ENCODE results near the gene RTP3.

Gene RTP3

GRCh38 chr3:46517016-46517783, 19.4 kb downstream of the RTP3 start:
- no peak for TF ChIP-seq TEAD4 (IDR thresholded peaks at IDR 0.05)
- no peak for TF ChIP-seq EGR1 (IDR thresholded peaks at IDR 0.05)
- no peak for TF ChIP-seq FOXM1 (IDR thresholded peaks at IDR 0.05; ENCODE audit: borderline replicate concordance, low read depth)
- TF ChIP-seq EP300 (IDR thresholded peaks at IDR 0.05; ENCODE audit: borderline replicate concordance), result no peak

GRCh38 chr3:46517784-46518181, 20.0 kb downstream of the RTP3 start:
- no peak for TF ChIP-seq ZBTB7A (IDR thresholded peaks at IDR 0.05; ENCODE audit: low read depth)
- no peak for TF ChIP-seq RAD21 (IDR thresholded peaks at IDR 0.05; ENCODE audit: low read depth)
- no peak for TF ChIP-seq YY1 (IDR thresholded peaks at IDR 0.05; ENCODE audit: low read depth)
- TF ChIP-seq, protein P1, sequence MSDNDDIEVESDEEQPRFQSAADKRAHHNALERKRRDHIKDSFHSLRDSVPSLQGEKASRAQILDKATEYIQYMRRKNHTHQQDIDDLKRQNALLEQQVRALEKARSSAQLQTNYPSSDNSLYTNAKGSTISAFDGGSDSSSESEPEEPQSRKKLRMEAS (IDR thresholded peaks at IDR 0.05), result no peak
- TF ChIP-seq CEBPB (IDR thresholded peaks at IDR 0.05), result no peak
- TF ChIP-seq, protein P2, sequence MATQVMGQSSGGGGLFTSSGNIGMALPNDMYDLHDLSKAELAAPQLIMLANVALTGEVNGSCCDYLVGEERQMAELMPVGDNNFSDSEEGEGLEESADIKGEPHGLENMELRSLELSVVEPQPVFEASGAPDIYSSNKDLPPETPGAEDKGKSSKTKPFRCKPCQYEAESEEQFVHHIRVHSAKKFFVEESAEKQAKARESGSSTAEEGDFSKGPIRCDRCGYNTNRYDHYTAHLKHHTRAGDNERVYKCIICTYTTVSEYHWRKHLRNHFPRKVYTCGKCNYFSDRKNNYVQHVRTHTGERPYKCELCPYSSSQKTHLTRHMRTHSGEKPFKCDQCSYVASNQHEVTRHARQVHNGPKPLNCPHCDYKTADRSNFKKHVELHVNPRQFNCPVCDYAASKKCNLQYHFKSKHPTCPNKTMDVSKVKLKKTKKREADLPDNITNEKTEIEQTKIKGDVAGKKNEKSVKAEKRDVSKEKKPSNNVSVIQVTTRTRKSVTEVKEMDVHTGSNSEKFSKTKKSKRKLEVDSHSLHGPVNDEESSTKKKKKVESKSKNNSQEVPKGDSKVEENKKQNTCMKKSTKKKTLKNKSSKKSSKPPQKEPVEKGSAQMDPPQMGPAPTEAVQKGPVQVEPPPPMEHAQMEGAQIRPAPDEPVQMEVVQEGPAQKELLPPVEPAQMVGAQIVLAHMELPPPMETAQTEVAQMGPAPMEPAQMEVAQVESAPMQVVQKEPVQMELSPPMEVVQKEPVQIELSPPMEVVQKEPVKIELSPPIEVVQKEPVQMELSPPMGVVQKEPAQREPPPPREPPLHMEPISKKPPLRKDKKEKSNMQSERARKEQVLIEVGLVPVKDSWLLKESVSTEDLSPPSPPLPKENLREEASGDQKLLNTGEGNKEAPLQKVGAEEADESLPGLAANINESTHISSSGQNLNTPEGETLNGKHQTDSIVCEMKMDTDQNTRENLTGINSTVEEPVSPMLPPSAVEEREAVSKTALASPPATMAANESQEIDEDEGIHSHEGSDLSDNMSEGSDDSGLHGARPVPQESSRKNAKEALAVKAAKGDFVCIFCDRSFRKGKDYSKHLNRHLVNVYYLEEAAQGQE (IDR thresholded peaks at IDR 0.05; ENCODE audit: low read depth), result no peak
- no peak for TF ChIP-seq TCF12 (IDR thresholded peaks at IDR 0.05; ENCODE audit: low read depth)
- TF ChIP-seq EP300 (IDR thresholded peaks at IDR 0.05; ENCODE audit: borderline replicate concordance), result no peak
- no peak for TF ChIP-seq FOXM1 (IDR thresholded peaks at IDR 0.05; ENCODE audit: borderline replicate concordance, low read depth)
- no peak for TF ChIP-seq TEAD4 (IDR thresholded peaks at IDR 0.05)
- TF ChIP-seq TAF1 (IDR thresholded peaks at IDR 0.05; ENCODE audit: low read depth), result no peak
- no peak for TF ChIP-seq NFIC (IDR thresholded peaks at IDR 0.05)
- TF ChIP-seq EGR1 (IDR thresholded peaks at IDR 0.05), result no peak

DNA sequence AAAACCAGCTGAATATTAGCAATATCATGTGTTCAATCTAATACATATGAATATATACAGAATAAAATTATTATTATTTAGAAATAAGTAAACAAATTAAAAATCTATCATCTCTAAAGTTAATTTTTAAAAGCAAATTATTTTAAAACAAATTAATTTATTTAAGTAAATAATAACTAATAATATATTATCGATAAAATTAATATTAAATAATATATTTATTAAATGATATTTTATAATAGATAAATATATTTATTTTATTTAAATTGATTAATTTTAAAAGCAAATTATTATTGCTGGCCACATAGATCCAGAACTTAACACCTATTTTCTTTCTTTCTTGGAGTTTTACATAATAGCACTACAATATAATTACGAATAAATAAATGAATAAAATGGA, 22.2 kb downstream of the RTP3 start:
- TF ChIP-seq TCF12 (IDR thresholded peaks at IDR 0.05; ENCODE audit: low read depth) (no peak), TAF1 (IDR thresholded peaks at IDR 0.05; ENCODE audit: low read depth) (no peak), TEAD4 (IDR thresholded peaks at IDR 0.05) (no peak), CEBPB (IDR thresholded peaks at IDR 0.05) (no peak), CREB1 (IDR thresholded peaks at IDR 0.05; ENCODE audit: low read depth) (no peak), NFIC (IDR thresholded peaks at IDR 0.05) (no peak), FOXM1 (IDR thresholded peaks at IDR 0.05; ENCODE audit: borderline replicate concordance, low read depth) (no peak), ZBTB7A (IDR thresholded peaks at IDR 0.05; ENCODE audit: low read depth) (no peak), EGR1 (IDR thresholded peaks at IDR 0.05) (no peak)
- TF ChIP-seq, protein P2 (IDR thresholded peaks at IDR 0.05; ENCODE audit: low read depth), result no peak

DNA sequence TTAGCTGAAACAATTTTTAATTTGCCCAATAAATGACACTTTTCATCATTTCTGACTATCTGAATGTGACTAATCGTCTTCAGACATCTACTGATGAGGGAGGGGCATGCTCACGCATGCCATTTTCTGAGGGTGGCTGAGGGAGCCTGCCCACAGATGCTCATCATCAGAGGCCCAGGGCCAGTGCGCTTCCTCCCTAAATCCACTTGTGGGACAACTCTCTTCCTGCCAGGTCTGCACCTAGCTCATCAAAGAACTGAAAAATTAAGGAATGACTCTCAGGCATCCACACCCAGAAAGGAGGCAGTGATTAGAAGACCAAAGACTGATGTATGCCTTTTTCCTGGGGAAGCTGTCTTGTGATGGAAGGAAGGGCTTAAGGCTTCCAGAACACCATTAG, 22.8 kb downstream of the RTP3 start:
- TF ChIP-seq ZBTB7A (IDR thresholded peaks at IDR 0.05; ENCODE audit: low read depth) (no peak), CREB1 (IDR thresholded peaks at IDR 0.05; ENCODE audit: low read depth) (no peak)

GRCh38 chr3:46521096-46521495, 23.3 kb downstream of the RTP3 start:
- TF ChIP-seq USF1 (IDR thresholded peaks at IDR 0.05), result no peak
- TF ChIP-seq TCF12 (IDR thresholded peaks at IDR 0.05; ENCODE audit: low read depth), result no peak
- no peak for TF ChIP-seq CEBPB (IDR thresholded peaks at IDR 0.05)
- TF ChIP-seq EGR1 (IDR thresholded peaks at IDR 0.05), result no peak
- no peak for TF ChIP-seq YY1 (IDR thresholded peaks at IDR 0.05; ENCODE audit: low read depth)
- no peak for TF ChIP-seq ZBTB7A (IDR thresholded peaks at IDR 0.05; ENCODE audit: low read depth)
- no peak for TF ChIP-seq FOXM1 (IDR thresholded peaks at IDR 0.05; ENCODE audit: borderline replicate concordance, low read depth)
- no peak for TF ChIP-seq RAD21 (IDR thresholded peaks at IDR 0.05; ENCODE audit: low read depth)
- TF ChIP-seq TAF1 (IDR thresholded peaks at IDR 0.05; ENCODE audit: low read depth), result no peak
- TF ChIP-seq TEAD4 (IDR thresholded peaks at IDR 0.05), result no peak
- no peak for TF ChIP-seq EP300 (IDR thresholded peaks at IDR 0.05; ENCODE audit: borderline replicate concordance)
- TF ChIP-seq CREB1 (IDR thresholded peaks at IDR 0.05; ENCODE audit: low read depth), result no peak

- no peak for TF ChIP-seq TCF12 (IDR thresholded peaks at IDR 0.05; ENCODE audit: low read depth)
Observed at GRCh38 chr3:46523556-46523955, 25.8 kb downstream of the RTP3 start.

DNA sequence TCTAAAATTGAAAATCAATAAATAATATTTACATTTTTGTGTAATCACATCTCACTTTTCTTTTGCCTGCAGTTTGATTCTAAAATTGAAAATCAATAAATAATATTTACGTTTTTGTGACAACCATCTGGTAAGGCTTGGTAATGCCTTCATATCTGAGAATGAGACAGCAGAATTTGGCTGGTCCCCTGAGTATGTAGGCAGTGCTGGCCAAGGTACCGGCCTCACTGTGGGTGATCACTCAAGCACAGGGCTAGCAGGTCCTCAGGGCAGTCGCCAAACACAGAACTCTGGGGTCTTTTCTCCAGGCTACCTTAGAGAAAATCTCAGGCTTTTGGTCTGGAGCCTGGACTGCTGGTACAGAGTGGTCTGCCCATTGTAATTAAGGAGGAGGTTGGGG, 26.2 kb downstream of the RTP3 start:
- TF ChIP-seq ZBTB7A (IDR thresholded peaks at IDR 0.05; ENCODE audit: low read depth), result no peak
- TF ChIP-seq, protein P2 (IDR thresholded peaks at IDR 0.05; ENCODE audit: low read depth), result peak; percentile 72
